Measurements from ENCODE around the gene SLC25A30. TPM values are rescaled to one million over a fixed set of nuclear protein-coding genes. Genes with fewer than 3 reads are reported as not detected.
"Not testable (repeated sequence)": the region's sequence is repeated elsewhere in the genome, so short reads cannot be mapped to it uniquely, and the experiment has no call there.

SLC25A30 gene
- total and polyA plus RNA-seq, 9 of the 15 experiments (the other 6 are each of a cell fraction or from before 2014, with no cell fraction given) = 1.1 to 11.1 (median 5.6) TPM

GRCh38 chr13:45381196-45381595 lies 37.0 kb downstream of the SLC25A30 start (continued):
- TF ChIP-seq ARID2 (IDR thresholded peaks at IDR 0.05) (no peak), ZC3H8 (IDR thresholded peaks at IDR 0.05) (no peak), ZFP1 (CRISPR knock-in tag; IDR thresholded peaks at IDR 0.05) (no peak), ARID4B (CRISPR knock-in tag; IDR thresholded peaks at IDR 0.05) (no peak), POLR2AphosphoS2 (IDR thresholded peaks at IDR 0.05; ENCODE audit: low read length) (no peak)

GRCh38 chr13:45380708-45381107 lies 37.5 kb downstream of the SLC25A30 start:
- POLR2A ChIA-PET; H3K9ac ChIP-seq (ENCODE audit: insufficient read depth in 1 of 2, low read depth in 2 of 2, low read length in 2 of 2); H3K4me1 ChIP-seq (replicated peaks in 1 of 2; ENCODE audit: control insufficient read depth in 2 of 2, insufficient read depth in 2 of 2, low read length in 2 of 2); BruUV-seq (replicated peaks); intact Hi-C loops (cut with micrococcal nuclease); H3K27ac ChIP-seq (ENCODE audit: extremely low read depth, low read depth, low read length); H3K27me3 ChIP-seq (ENCODE audit: control insufficient read depth in 2 of 2, insufficient read depth in 2 of 2, low read length in 2 of 2); H4K20me1 ChIP-seq (replicated peaks; ENCODE audit: control insufficient read depth, insufficient read depth, low read length); H3K36me3 ChIP-seq (ENCODE audit: control insufficient read depth, insufficient read depth, low read length); H3K9me3 ChIP-seq (replicated peaks; ENCODE audit: control insufficient read depth, insufficient read depth, low read depth, low read length); H3K79me2 ChIP-seq (ENCODE audit: control insufficient read depth, insufficient read depth, low read length); H2AFZ ChIP-seq (ENCODE audit: low read depth, low read length); H3K4me2 ChIP-seq (ENCODE audit: insufficient read depth, low read length); FAIRE-seq; CTCF ChIA-PET (ENCODE audit: low intra/inter-chr PET ratio); H3K9me1 ChIP-seq (ENCODE audit: control insufficient read depth, insufficient read depth, low read length); ATAC-seq; DNase-seq (ENCODE audit: extremely low read depth in 1 of 4, low spot score in 3 of 4); H3K4me3 ChIP-seq: not testable (repeated sequence)
- in situ Hi-C loops (cut with MboI) = loop anchor here (10.0 kb wide), 1 partner anchor 1084 kb away; no protein-coding TSS in a partner anchor
- WGBS (ENCODE audit: insufficient coverage, low coverage, missing lambda C conversion rate) = 70% methylated on average over 5 of the region's 8 CpGs

- BruUV-seq (replicated peaks); in situ Hi-C loops (cut with MboI); ATAC-seq: not testable (repeated sequence)
Measured at GRCh38 chr13:45379516-45379915, 38.7 kb downstream of the SLC25A30 start.

More at GRCh38 chr13:45379516-45379915, 38.7 kb downstream of the SLC25A30 start:
- H2AFZ ChIP-seq (ENCODE audit: low read depth, low read length); H3K79me2 ChIP-seq (ENCODE audit: control insufficient read depth, insufficient read depth, low read length); H3K27me3 ChIP-seq (ENCODE audit: control insufficient read depth in 2 of 2, insufficient read depth in 2 of 2, low read length in 2 of 2); H3K4me2 ChIP-seq (ENCODE audit: insufficient read depth, low read length); H3K36me3 ChIP-seq (ENCODE audit: control insufficient read depth, insufficient read depth, low read length); H3K27ac ChIP-seq (ENCODE audit: extremely low read depth, low read depth, low read length); H3K9me3 ChIP-seq (replicated peaks; ENCODE audit: control insufficient read depth, insufficient read depth, low read depth, low read length); H3K4me3 ChIP-seq; DNase-seq (ENCODE audit: extremely low read depth in 1 of 4, low spot score in 3 of 4); H4K20me1 ChIP-seq (replicated peaks; ENCODE audit: control insufficient read depth, insufficient read depth, low read length); H3K9me1 ChIP-seq (ENCODE audit: control insufficient read depth, insufficient read depth, low read length); H3K9ac ChIP-seq (ENCODE audit: insufficient read depth in 1 of 2, low read depth in 2 of 2, low read length in 2 of 2); FAIRE-seq; CTCF ChIA-PET (ENCODE audit: low intra/inter-chr PET ratio); H3K4me1 ChIP-seq (replicated peaks in 1 of 2; ENCODE audit: control insufficient read depth in 2 of 2, insufficient read depth in 2 of 2, low read length in 2 of 2): not testable (repeated sequence)
- intact Hi-C loops (cut with micrococcal nuclease) = loop anchor here (10.0 kb wide), 1 partner anchor 85 kb away; the partner anchor contains the start of gene COG3
- POLR2A ChIA-PET = interaction anchor here (0.6 kb wide), 1 partner anchor 50 kb away, joined by 3 read pairs; no protein-coding TSS in a partner anchor
- WGBS (ENCODE audit: insufficient coverage, low coverage, missing lambda C conversion rate) = 84% methylated on average over 6 of the region's 10 CpGs

Measured in K562 (cell line).